ENCODE data around the gene DIP2C. TPM values are rescaled to one million over a fixed set of nuclear protein-coding genes. Genes with fewer than 3 reads are reported as not detected.
A peak's percentile ranks its signal among the peaks of the same experiment; 100 is the strongest.

DIP2C gene
- total RNA-seq, 1 donor from 2014 or later, result 30.8 TPM

DNA sequence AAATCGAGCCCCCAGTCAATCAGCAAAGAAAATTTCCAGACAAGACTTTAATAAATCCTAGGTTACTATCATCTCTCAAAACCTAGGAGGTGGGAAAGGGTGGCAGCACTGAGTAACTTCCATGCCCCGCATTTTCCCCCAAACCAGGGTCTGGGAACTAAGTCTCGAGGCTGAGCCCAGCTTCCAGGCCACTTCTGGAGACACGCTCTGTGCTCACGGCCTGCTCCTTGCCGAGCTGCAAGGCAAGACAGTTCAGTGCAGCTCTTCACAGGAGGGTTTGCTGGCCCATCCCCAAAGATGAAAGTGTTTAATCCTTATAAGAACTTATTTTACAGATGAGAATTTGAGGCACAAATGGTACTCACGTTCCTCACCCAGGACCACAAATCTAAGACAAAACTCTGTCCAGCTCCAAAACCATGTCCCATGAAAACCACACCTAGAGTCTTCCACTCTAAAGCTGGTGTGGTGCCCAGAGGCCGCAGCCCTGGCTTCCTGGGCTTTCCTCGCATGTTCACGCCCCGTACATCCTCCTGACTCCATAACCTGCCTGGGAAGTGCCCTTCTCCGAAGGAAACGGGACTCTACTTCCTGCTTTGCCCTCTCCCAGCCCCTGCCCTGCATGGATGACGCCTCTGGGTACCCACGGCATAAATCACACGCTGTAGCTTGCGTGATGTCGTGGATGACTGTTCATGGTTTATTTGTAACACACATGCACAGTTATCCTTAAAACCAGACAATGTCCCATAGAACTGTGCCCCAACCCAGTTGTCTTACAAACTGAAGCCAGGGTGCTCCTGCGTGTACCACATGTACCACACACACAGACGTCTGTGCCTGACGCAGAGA, 201.2 kb downstream of the DIP2C start:
- no peak overlapping the region for H3K4me3 ChIP-seq
- no peak overlapping the region for H3K27ac ChIP-seq (replicated peaks)
- DNase-seq, result no peak
- H3K9me3 ChIP-seq (replicated peaks), result no peaks in the 10 kb centered on the region
- TF ChIP-seq, protein P1, sequence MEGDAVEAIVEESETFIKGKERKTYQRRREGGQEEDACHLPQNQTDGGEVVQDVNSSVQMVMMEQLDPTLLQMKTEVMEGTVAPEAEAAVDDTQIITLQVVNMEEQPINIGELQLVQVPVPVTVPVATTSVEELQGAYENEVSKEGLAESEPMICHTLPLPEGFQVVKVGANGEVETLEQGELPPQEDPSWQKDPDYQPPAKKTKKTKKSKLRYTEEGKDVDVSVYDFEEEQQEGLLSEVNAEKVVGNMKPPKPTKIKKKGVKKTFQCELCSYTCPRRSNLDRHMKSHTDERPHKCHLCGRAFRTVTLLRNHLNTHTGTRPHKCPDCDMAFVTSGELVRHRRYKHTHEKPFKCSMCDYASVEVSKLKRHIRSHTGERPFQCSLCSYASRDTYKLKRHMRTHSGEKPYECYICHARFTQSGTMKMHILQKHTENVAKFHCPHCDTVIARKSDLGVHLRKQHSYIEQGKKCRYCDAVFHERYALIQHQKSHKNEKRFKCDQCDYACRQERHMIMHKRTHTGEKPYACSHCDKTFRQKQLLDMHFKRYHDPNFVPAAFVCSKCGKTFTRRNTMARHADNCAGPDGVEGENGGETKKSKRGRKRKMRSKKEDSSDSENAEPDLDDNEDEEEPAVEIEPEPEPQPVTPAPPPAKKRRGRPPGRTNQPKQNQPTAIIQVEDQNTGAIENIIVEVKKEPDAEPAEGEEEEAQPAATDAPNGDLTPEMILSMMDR (IDR thresholded peaks at IDR 0.05; ENCODE audit: borderline replicate concordance), result no peak
- H3K36me3 ChIP-seq, result no peaks in the 10 kb centered on the region
- intact Hi-C loops (cut with micrococcal nuclease), result no loop called here
- H3K4me1 ChIP-seq, result peaks cover 63% of the 10 kb centered on the region
- H3K27me3 ChIP-seq (ENCODE audit: low read depth), result no peaks in the 10 kb centered on the region

DNA sequence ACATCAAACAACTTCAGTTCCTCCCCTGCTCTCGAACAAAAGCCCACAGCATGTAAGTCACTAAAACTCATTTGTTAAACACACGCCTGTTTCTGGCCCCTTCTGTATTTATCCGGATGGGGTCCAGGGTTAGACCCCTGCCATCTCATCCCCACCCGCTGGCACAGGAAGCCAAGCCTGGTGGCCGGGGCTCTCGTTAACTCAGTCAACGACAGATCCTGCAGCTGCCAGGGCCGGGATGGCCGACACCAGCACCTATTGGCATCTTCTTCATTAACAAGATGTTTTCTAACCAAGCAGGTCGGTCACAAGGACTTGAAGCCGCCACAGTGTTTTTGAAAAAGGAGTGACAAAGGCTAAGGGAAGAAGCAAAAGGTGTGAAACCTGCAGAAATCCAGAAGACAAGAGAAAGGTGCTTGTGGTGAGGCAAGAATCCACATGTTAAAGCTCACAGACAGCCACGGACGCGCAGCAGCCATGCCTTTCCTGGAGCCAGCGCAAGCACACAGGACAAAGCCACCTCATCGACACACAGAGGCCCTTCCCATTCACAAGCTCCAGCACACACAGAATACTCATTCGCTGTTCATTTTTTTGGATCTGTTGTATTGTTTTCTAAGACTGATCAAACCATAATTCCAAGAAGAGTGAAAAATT, 202.7 kb downstream of the DIP2C start:
- Histone ChIP-seq H3K9me3 (replicated peaks) (no peaks in the 10 kb centered on the region), H3K36me3 (no peaks in the 10 kb centered on the region), H3K4me1 (peaks cover 50% of the 10 kb centered on the region), H3K27me3 (ENCODE audit: low read depth) (no peaks in the 10 kb centered on the region), H3K4me3 (no peak overlapping the region), H3K27ac (replicated peaks) (no peak overlapping the region)
- TF ChIP-seq, protein P1 (IDR thresholded peaks at IDR 0.05; ENCODE audit: borderline replicate concordance), result no peak
- intact Hi-C loops (cut with micrococcal nuclease), result no loop called here
- DNase-seq, result no peak

DNA sequence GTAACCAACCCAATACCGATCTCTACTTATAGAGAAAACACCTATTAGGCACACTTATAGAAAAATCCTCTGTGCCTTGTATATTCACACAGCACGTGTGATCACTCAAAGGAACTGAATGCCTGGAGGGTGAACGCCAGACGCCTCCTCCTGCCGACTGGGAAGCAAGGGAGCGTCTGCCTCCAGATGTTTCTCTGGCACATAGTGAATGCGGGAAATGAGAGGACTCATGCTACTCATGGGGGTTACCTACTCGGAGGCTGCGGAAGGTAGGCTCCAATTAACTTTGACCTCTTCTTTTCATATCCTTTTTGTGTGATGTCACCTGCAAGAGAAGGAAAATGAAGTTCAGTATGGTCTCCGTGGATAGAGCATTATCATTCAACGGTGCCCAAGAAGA, 203.3 kb downstream of the DIP2C start:
- peaks cover 50% of the 10 kb centered on the region for H3K4me1 ChIP-seq
- H3K9me3 ChIP-seq (replicated peaks), result no peaks in the 10 kb centered on the region
- H3K27me3 ChIP-seq (ENCODE audit: low read depth), result no peaks in the 10 kb centered on the region
- intact Hi-C loops (cut with micrococcal nuclease), result no loop called here
- no peak overlapping the region for H3K4me3 ChIP-seq
- no peaks in the 10 kb centered on the region for H3K36me3 ChIP-seq
- no peak overlapping the region for H3K27ac ChIP-seq (replicated peaks)
- TF ChIP-seq, protein P1 (IDR thresholded peaks at IDR 0.05; ENCODE audit: borderline replicate concordance), result no peak
- DNase-seq, result no peak

- DNase-seq, result no peak
- Histone ChIP-seq H3K4me3 (peak overlapping the region; percentile 54), H3K27me3 (ENCODE audit: low read depth) (no peaks in the 10 kb centered on the region), H3K9me3 (replicated peaks) (no peaks in the 10 kb centered on the region), H3K4me1 (peaks cover 50% of the 10 kb centered on the region), H3K27ac (replicated peaks) (peak overlapping the region; percentile 62), H3K36me3 (no peaks in the 10 kb centered on the region)
- TF ChIP-seq, protein P1 (IDR thresholded peaks at IDR 0.05; ENCODE audit: borderline replicate concordance), result no peak
- intact Hi-C loops (cut with micrococcal nuclease), result no loop called here
These were observed 203.7 kb downstream of the DIP2C start for GRCh38 chr10:485776-486175.

DNA sequence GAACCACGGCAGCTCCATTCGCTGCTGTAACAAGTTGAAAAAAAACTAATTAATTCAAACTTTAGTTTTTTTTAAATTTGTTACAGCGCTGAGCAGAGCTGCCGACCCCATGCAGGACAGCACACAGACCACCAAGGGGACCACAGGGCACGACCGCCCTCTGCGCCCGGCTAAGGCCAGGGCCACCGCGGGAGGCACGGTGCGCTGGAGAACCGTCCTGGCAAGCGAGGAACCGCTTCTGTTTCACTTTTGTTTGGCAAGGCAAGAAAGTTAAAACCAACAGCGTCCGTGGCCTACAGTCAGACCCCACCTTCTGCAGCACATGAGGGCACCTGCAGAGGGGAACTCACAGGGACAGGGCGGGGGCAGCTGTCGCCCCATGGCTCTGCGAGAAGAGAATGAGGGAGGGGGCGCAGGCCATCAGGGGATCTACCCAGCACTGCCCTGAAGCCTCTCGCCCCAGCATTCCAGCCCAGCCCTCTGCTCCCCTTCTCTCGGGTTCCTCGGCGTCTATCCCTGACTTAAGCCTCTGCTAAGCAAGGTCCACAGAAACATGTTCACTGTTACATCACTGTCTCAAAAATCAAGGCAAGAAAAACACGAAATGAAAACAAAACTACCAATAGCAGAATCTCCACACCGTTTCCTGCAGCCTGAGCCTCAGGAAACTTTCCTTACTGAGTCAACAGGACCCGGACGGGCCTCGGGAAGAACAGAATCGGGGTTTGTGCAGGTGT, 204.4 kb downstream of the DIP2C start:
- DNase-seq, result no peak
- Histone ChIP-seq H3K27ac (replicated peaks) (peak overlapping the region; percentile 62), H3K36me3 (no peaks in the 10 kb centered on the region)

More for the DNA sequence above, 204.4 kb downstream of the DIP2C start:
- TF ChIP-seq, protein P1 (IDR thresholded peaks at IDR 0.05; ENCODE audit: borderline replicate concordance), result no peak
- Histone ChIP-seq H3K4me3 (peak overlapping the region; percentile 54), H3K27me3 (ENCODE audit: low read depth) (no peaks in the 10 kb centered on the region), H3K4me1 (peaks cover 48% of the 10 kb centered on the region), H3K9me3 (replicated peaks) (no peaks in the 10 kb centered on the region)
- intact Hi-C loops (cut with micrococcal nuclease), result no loop called here
